GM18520 (cell line): ENCODE measurements around the gene ABCC11.
A peak's percentile ranks its signal among the peaks of the same experiment; 100 is the strongest.
"Not testable (repeated sequence)": the region's sequence is repeated elsewhere in the genome, so short reads cannot be mapped to it uniquely, and the experiment has no call there.

Experiments used
- ATAC-seq: cut with Tn5 transposase; IDR thresholded peaks from one replicate; pipeline ENCODE4 v1.9.1; 2021; ENCODE audit not compliant: unreplicated experiment

The ABCC11 gene

GRCh38 chr16:48204825-48205151, 42.6 kb downstream of the ABCC11 start:
- no peak for ATAC-seq

GRCh38 chr16:48203974-48204824, 43.1 kb downstream of the ABCC11 start:
- no peak for ATAC-seq

- ATAC-seq = no peak
Measured at GRCh38 chr16:48201515-48202201, 45.7 kb downstream of the ABCC11 start.

GRCh38 chr16:48197294-48197693, 50.0 kb downstream of the ABCC11 start:
- no peak for ATAC-seq

- ATAC-seq = no peak
Measured at GRCh38 chr16:48194828-48195556, 52.3 kb downstream of the ABCC11 start.

GRCh38 chr16:48193846-48194245, 53.5 kb downstream of the ABCC11 start:
- no peak for ATAC-seq

- peak; percentile 92 for ATAC-seq
Measured at GRCh38 chr16:48188449-48189102, 58.8 kb downstream of the ABCC11 start.

GRCh38 chr16:48187779-48188178, 59.6 kb downstream of the ABCC11 start:
- no peak for ATAC-seq

GRCh38 chr16:48184681-48185080, 62.7 kb downstream of the ABCC11 start:
- ATAC-seq = no peak

- no peak for ATAC-seq
Measured at GRCh38 chr16:48182979-48183537, 64.3 kb downstream of the ABCC11 start.

- ATAC-seq = not testable (repeated sequence)
Measured at GRCh38 chr16:48181746-48182520, 65.4 kb downstream of the ABCC11 start.

GRCh38 chr16:48180868-48181480, 66.4 kb downstream of the ABCC11 start:
- ATAC-seq = no peak

GRCh38 chr16:48176635-48177408, 70.5 kb downstream of the ABCC11 start:
- no peak for ATAC-seq

- no peak for ATAC-seq
Measured at GRCh38 chr16:48173889-48174288, 73.5 kb downstream of the ABCC11 start.

GRCh38 chr16:48172682-48173081, 74.7 kb downstream of the ABCC11 start:
- no peak for ATAC-seq

- no peak for ATAC-seq
Measured at GRCh38 chr16:48169896-48170295, 77.4 kb downstream of the ABCC11 start.

- no peak for ATAC-seq
Measured at GRCh38 chr16:48168075-48168474, 79.3 kb downstream of the ABCC11 start.

GRCh38 chr16:48166617-48167016, 80.7 kb downstream of the ABCC11 start:
- not testable (repeated sequence) for ATAC-seq
